Esophagus squamous epithelium (tissue), 4 donors: ENCODE measurements around the gene BORA.

Experiments used
- CTCF ChIP-seq, 6 experiments: fragments of 450-650 bp in 4 of 6; fragments of 200-600 bp in 2 of 6; sonication (generic) in 2 of 6; IDR thresholded peaks; one replicate each; pipeline ENCODE4 v1.5.1; 2016 to 2019; ENCODE audit warnings: antibody characterized with exemption in 6 of 6, mild to moderate bottlenecking in 4 of 6, moderate library complexity in 4 of 6
- POLR2A ChIP-seq, 4 donors: fragments of 450-650 bp; IDR thresholded peaks; one replicate each; pipeline ENCODE4 v1.6.1; 2017; ENCODE audit warnings: antibody characterized with exemption in 4 of 4, mild to moderate bottlenecking in 4 of 4, moderate library complexity in 3 of 4

- TF ChIP-seq CTCF (IDR thresholded peaks at IDR 0.05) (no peak), POLR2A (IDR thresholded peaks at IDR 0.05) (no peak)
These were observed 41.0 kb upstream of the BORA start for GRCh38 chr13:72686766-72687165.
